Right cardiac atrium (tissue), 5 donors: ENCODE measurements around the gene CADM2. TPM values are rescaled to one million over a fixed set of nuclear protein-coding genes. Genes with fewer than 3 reads are reported as not detected.

Source experiments
- ATAC-seq, 2 donors: fragments of 200-7000 bp; cut with Tn5 transposase; one replicate each; pipeline versions ENCODE4 v1.8.0 to v1.9.1; 2020; ENCODE audit warnings: moderate library complexity in 2 of 2, mild to moderate bottlenecking in 1 of 2
- DNase-seq, 3 donors: peaks; one replicate each; pipeline ENCODE4 v3.0.0-alpha.2; 2020
- H3K27ac ChIP-seq: one replicate; pipeline ENCODE4 v1.5.1; 2013; ENCODE audit warnings: mild to moderate bottlenecking, low read length, control low read depth, moderate library complexity
- H3K27me3 ChIP-seq: one replicate; pipeline ENCODE4 v1.6.1; 2013; ENCODE audit not compliant: control insufficient read depth, insufficient read depth
- H3K4me1 ChIP-seq: one replicate; pipeline ENCODE4 v1.6.1; 2013; ENCODE audit warnings: low read length; ENCODE audit not compliant: control insufficient read depth, insufficient read depth
- H3K4me3 ChIP-seq: one replicate; pipeline ENCODE4 v1.5.1; 2013; ENCODE audit warnings: low read length, control low read depth
- H3K9me3 ChIP-seq: one replicate; pipeline ENCODE4 v1.6.1; 2013; ENCODE audit warnings: low read length; ENCODE audit not compliant: control insufficient read depth
- WGBS: extraction: QIAGEN DNeasy Blood & Tissue Kit; methylation state at CpG from one replicate; pipeline ENCODE4 v1.1.7; 2013; 5-methylcytosine and 5-hydroxymethylcytosine counted together
- intact Hi-C, 4 donors: fragments of 100-400 bp; cut with DNase I; formaldehyde crosslinking; loops; one replicate each; pipeline versions ENCODE4 v1.11.0 to v1.14.0; 2022 to 2023
- polyA plus RNA-seq: library from polyadenylated mRNA; stranded (reverse); fragments of 200-250 nt; gene quantifications from one replicate; pipeline ENCODE4 v1.2.3, GENCODE V29; 2013
- total RNA-seq, 4 donors: library from RNA; stranded (reverse); fragmentation: NEBNext Ultra II Directional; extraction: Animal tissue kit (Norgen Biotek cat#: 25700); gene quantifications; one replicate each; pipeline ENCODE4 v1.2.1, GENCODE V29; 2021
- donor health status: healthy with polysubstance abuse.
- donor health status: DM: no; HTN: yes; CAD: no.
- donor health status: DM: no; HTN: no; CAD: no.
- donor health status: DM: no; HTN: yes; CAD: no; lungs with severe emphysema.
- donor health status: DM: yes; HTN: yes; CAD: no.

Gene CADM2
- total and polyA plus RNA-seq, 5 donors = 4.3 to 17.8 (median 15.3) TPM

DNA sequence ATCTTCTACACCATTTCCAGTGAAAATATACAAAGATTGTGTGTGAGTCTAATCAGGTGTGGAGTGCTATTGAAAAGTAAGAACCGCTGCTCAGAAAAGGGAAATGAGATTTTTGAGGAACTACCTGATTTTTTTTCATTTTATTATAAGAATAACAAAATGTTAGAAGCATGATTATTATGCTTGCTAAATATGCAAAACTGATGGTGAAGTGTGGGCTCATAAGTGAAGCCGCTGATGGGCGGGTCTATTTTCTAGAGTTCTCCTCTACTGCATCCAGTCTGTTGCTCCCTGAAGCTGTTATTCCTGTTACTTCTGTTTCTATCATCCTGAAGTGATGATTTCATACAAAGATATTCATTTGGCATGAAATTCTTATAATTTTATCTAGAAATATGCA lies 612.0 kb downstream of the CADM2 start:
- 86% methylated on average over 3 of the region's 3 CpGs for WGBS
- ATAC-seq (no peak), DNase-seq (no peak)
- Histone ChIP-seq H3K4me3 (no peak overlapping the region), H3K4me1 (no peaks in the 10 kb centered on the region), H3K27me3 (no peaks in the 10 kb centered on the region), H3K27ac (no peak overlapping the region), H3K9me3 (no peaks in the 10 kb centered on the region)
- intact Hi-C loops = no loop called here

DNA sequence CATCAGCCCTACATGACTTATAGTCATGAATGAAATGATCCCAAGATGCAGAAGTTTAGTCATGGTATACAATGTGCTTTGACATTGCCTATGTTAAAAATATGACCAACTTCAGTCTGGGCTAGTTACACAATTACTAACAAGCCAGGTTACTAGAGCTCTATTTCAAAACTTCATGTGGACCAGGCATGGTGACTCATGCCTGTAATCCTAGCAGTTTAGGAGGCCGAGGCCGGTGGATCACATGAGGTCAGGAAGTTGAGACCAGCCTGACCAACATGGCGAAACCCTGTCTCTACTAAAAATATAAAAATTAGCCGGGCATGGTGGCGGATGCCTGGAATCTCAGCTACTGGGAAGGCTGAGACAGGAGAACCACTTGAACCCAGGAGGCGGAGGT lies 613.0 kb downstream of the CADM2 start:
- Histone ChIP-seq H3K27me3 (no peaks in the 10 kb centered on the region), H3K9me3 (no peaks in the 10 kb centered on the region), H3K4me1 (no peaks in the 10 kb centered on the region), H3K27ac (no peak overlapping the region), H3K4me3 (no peak overlapping the region)
- ATAC-seq (no peak), DNase-seq (no peak)
- intact Hi-C loops = no loop called here
- 85% methylated on average over 6 of the region's 6 CpGs for WGBS

DNA sequence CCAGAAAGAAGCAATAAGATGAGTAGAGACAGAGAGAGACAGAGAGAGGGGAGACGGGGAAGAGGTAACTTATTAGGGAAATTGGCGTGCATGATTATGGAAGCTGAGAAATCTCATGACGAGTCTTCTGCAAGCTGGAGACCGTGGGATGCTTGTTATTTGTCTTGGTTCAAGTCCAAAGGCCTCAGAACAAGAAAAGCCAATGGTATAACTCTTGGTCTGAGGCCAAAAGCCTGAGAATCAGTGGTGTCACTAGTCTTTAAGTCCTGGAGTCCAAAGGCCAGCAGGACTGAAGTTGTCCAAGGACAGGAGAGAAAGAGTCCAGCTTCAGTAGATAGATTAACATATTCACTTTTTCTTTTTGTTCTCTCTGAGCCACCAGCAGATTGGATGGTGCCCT lies 613.6 kb downstream of the CADM2 start:
- Histone ChIP-seq H3K4me1 (no peaks in the 10 kb centered on the region), H3K27me3 (no peaks in the 10 kb centered on the region), H3K9me3 (no peaks in the 10 kb centered on the region), H3K4me3 (no peak overlapping the region), H3K27ac (no peak overlapping the region)
- intact Hi-C loops = no loop called here
- 44% methylated on average over 4 of the region's 4 CpGs for WGBS
- DNase-seq (no peak), ATAC-seq (no peak)

DNA sequence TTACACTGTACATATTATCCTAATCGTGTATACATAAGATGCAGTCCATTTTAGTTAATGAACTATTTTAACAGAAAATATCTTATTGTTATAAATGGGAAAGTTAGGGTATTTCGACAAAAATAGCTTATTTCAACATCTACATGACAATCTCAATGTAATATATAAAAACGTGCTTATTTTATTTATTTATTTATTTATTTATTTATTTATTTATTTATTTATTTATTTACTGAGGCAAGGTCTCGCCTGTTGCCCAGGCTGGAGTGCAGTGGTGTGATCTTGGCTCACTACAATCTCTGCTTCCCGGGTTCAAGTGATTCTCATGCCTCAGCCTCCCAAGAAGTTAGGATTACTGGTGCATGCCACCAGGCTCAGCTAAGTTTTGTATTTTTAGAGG lies 614.2 kb downstream of the CADM2 start:
- H3K4me3 ChIP-seq = no peak overlapping the region
- no peaks in the 10 kb centered on the region for H3K4me1 ChIP-seq
- WGBS = 81% methylated on average over 5 of the region's 5 CpGs
- no peak for ATAC-seq
- no peaks in the 10 kb centered on the region for H3K9me3 ChIP-seq
- no peak for DNase-seq
- no peaks in the 10 kb centered on the region for H3K27me3 ChIP-seq
- intact Hi-C loops = no loop called here
- no peak overlapping the region for H3K27ac ChIP-seq

DNA sequence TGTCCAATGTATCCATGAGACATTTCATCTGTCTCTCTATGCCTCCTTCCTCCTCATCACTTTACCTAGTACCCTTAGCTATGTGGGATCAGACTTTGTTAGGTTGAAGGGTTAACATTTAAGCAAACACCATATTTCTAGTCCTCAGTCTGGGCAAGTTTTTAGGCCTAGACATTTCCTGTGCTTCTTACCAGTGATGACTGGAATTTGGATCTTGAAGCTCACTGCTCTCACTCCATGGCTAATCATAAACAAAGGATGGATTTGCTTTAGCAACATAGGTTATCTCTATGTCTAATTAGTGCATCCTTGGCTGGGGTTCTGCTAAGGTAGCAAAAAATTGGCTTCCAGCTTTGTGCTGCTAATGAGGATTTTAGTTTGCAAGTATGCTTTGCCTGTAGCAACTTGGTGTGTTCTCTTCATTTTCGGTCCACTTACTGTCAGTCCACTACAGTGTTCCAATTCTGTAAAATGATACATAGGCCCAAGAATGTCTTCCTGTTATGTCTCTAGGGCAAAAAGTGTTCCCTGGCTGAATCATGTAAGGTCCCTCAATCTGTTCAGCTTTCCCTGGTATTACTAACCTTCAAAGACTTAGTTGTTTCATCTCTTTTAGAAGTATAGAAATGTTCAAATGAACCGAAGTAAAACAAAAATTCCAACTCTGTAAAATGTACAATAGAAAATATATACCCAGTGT lies 615.4 kb downstream of the CADM2 start:
- Histone ChIP-seq H3K4me3 (no peak overlapping the region), H3K27me3 (no peaks in the 10 kb centered on the region), H3K27ac (no peak overlapping the region), H3K9me3 (no peaks in the 10 kb centered on the region), H3K4me1 (no peaks in the 10 kb centered on the region)
- ATAC-seq (no peak), DNase-seq (no peak)
- WGBS = 70% methylated on average over 2 of the region's 2 CpGs
- intact Hi-C loops = no loop called here

DNA sequence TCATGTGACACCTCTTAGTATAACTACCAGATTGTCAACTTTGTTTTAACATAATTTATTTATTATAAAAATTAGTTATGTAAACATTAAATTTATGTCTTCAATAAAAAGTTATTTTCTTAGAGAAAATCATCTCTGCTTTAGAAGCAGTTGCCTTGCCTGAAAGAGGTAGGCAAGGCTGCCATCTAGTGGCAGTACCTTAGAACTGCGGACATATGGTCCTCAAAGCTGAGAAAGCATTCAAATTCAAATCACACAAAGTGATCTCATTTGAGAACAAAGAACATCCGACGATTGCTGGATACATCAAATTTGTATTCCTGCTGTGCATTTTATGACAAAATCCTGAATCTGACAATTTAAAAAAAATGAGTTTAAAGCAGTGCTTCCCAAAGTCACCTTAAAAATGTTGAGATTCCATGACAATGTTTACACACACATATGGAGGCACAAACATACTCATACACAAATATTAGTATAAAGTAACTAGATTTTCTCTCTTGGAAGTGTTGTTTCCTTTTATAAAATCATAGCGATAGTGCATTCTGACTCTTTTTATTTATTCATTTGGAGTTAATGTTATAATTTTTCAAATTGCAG lies 617.4 kb downstream of the CADM2 start:
- Histone ChIP-seq H3K27me3 (no peaks in the 10 kb centered on the region), H3K9me3 (no peaks in the 10 kb centered on the region), H3K4me1 (no peaks in the 10 kb centered on the region), H3K4me3 (no peak overlapping the region), H3K27ac (no peak overlapping the region)
- 6% methylated on average over 4 of the region's 4 CpGs for WGBS
- intact Hi-C loops = no loop called here
- DNase-seq = peak; percentile 49 to 76 (median 55)
- ATAC-seq = no peak

DNA sequence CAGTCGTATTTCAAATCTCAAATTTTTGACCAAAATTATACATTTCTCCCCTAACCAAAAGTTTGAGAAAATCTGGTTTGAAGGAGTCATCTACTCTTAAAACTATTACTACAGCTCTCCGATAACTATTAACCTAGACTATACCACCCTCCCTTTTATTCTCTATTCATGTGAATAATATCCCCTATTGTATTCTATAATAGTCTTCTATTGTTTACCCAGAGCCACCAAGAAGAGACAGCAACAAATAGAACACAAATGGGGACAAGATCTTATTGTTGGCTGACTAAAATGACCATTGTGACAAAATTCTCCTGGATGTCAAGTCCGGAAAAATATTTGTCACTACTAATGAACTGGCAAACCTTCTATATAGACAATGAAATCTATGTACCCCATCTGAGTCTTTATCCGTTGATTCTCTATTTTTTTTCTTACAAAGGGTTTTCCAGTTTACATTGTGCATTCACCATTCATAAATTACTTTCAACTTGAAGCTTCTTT lies 618.0 kb downstream of the CADM2 start:
- no peak overlapping the region for H3K4me3 ChIP-seq
- intact Hi-C loops = no loop called here
- H3K9me3 ChIP-seq = no peaks in the 10 kb centered on the region
- no peak for DNase-seq
- H3K27ac ChIP-seq = no peak overlapping the region
- ATAC-seq = no peak
- 78% methylated on average over 4 of the region's 4 CpGs for WGBS
- H3K27me3 ChIP-seq = no peaks in the 10 kb centered on the region
- no peaks in the 10 kb centered on the region for H3K4me1 ChIP-seq

DNA sequence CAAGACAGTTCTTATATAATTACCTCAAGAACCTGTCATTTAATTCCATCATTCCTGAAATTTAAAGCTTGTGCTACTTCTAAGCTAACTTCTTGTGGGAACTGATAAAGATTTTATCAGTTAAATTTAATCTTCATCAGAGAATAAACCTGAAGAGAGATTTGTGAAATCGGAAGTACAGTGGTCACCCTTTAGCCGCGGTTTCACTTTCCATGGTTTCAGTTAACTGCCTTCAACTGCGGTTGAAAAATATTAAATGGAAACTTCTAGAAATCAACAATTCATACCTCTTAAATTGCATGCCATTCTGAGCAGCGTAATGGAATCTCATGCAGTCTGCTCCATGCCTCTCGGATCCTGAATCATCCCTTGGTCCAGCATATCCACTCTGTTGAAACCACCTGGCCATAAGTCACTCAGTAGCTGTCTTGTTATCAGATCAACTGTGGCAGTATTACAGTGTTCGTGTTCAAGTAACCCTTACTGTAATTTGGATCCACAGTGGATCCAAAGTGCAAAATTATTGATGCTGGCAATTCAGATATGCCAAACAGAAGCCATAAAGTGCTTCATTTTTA lies 626.1 kb downstream of the CADM2 start:
- DNase-seq = no peak
- 84% methylated on average over 7 of the region's 7 CpGs for WGBS
- H3K4me1 ChIP-seq = no peaks in the 10 kb centered on the region
- H3K9me3 ChIP-seq = no peaks in the 10 kb centered on the region
- H3K4me3 ChIP-seq = no peak overlapping the region
- intact Hi-C loops = no loop called here
- no peak for ATAC-seq
- no peaks in the 10 kb centered on the region for H3K27me3 ChIP-seq
- H3K27ac ChIP-seq = no peak overlapping the region

DNA sequence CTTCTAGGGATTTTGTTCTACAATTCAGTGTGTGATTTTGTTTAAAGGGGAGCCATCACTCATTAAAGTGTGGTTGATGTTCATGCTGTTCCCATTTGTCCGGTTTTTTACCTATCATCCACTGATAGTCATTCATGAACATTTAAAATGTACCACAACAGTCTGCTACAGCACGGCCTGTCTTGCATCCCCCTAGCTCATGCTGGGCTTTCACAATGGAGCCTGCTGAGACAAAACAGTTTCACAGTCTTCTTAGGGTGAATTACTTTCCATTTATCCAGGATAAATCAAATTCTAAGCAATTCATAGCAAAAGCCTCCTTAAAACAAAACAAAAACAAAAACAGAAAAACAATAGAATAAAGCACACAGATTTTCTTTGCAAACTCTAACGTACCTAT lies 627.2 kb downstream of the CADM2 start:
- DNase-seq = no peak
- H3K4me1 ChIP-seq = no peaks in the 10 kb centered on the region
- no peak for ATAC-seq
- no peaks in the 10 kb centered on the region for H3K27me3 ChIP-seq
- H3K4me3 ChIP-seq = no peak overlapping the region
- H3K9me3 ChIP-seq = no peaks in the 10 kb centered on the region
- intact Hi-C loops = no loop called here
- no peak overlapping the region for H3K27ac ChIP-seq
- WGBS = 69% methylated on average over 3 of the region's 3 CpGs

DNA sequence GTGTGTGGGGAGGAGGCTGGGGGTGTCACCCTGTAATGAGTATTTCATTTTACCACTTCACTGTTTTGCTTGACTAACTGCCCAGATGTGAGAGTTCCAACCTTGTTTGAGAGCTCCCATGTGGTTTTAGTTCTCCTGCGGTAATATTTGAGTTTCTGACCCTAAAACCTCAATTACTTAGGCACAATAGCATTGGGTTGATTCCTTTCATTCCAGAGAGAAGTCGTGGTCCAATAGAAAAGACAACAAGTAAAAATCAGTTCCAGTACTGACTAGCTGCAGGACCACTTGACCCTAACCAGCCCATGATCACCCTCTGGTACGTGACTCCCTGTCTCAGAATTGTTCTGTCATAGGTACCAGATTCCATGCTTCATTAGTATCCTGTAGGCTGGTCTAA lies 630.4 kb downstream of the CADM2 start:
- no peak for ATAC-seq
- Histone ChIP-seq H3K27ac (no peak overlapping the region), H3K4me1 (no peaks in the 10 kb centered on the region), H3K4me3 (no peak overlapping the region), H3K9me3 (no peaks in the 10 kb centered on the region), H3K27me3 (no peaks in the 10 kb centered on the region)
- WGBS = 65% methylated on average over 3 of the region's 3 CpGs
- DNase-seq = no peak
- intact Hi-C loops = no loop called here

DNA sequence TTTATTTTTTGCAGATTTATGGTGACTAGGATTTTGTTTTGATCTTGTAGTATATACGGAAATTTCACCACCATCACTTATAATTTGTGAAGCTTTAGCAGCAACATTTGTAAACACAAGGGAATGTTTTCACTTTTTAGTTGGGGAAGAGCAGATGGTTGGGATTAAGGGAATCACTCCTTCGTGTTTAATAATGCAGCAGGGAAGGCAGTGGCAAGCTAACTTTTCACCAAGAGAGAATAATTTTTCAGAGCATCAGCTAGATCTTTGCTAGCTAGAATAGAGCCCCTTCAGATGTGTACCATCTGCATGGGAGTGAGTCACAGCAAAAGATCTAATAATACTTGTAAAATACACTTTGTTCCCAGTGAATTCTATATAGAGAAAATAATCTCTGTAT lies 632.7 kb downstream of the CADM2 start:
- no peak overlapping the region for H3K27ac ChIP-seq
- no peaks in the 10 kb centered on the region for H3K9me3 ChIP-seq
- DNase-seq = no peak
- 72% methylated on average over 2 of the region's 2 CpGs for WGBS
- H3K4me1 ChIP-seq = no peaks in the 10 kb centered on the region
- no peak overlapping the region for H3K4me3 ChIP-seq
- no peak for ATAC-seq
- H3K27me3 ChIP-seq = no peaks in the 10 kb centered on the region
- intact Hi-C loops = no loop called here
